Embryonic facial prominence (tissue), 1 donor: ENCODE results near the gene BFSP1.

Experiments used
- DNase-seq: peaks from one replicate; pipeline ENCODE4 v3.0.0-alpha.2; 2016; ENCODE audit errors: extremely low spot score

Gene BFSP1

GRCh38 chr20:17497821-17498580 is 33.2 kb downstream of the BFSP1 start:
- no peak for DNase-seq

DNA sequence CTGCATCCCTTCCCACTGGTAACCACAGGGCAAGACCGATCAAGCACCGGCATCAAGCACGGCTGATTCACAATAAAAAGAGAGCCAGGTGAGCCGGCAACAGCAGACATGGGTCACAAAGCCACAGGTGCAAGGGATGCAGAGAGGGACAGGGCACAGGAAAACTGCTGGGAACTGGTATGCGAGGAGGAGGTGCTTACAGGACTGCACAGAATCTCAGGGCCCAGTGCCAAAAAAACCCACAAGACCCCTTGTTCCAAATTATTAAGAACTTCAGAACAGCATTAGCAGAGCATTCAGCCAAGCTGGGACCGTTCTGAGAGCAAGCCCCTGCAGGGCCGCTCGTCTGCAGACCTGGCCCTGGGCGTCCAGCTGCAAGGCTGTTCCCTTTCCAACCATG is 35.4 kb downstream of the BFSP1 start:
- no peak for DNase-seq

GRCh38 chr20:17494201-17494600 is 37.0 kb downstream of the BFSP1 start:
- no peak for DNase-seq

- no peak for DNase-seq
These were observed 38.0 kb downstream of the BFSP1 start for GRCh38 chr20:17493173-17493572.

DNA sequence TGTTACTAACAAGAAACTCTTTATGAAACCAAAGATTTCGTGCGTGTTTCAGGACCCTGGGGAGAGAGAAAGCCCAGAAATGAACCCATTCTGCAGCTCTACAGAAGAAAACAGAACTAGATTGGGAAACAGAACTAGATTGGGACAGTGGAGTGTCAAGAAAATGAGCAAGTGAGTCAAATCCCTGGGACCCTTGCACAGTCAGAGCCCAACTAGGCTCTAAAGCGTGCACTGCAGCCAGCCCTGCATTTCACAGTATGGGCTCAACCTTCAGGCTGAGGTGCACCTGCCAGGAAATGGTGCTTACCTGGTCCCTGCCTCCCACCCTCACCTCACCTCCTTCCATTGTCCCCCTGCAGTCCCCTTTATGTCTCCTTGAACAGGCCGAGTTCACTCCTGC is 39.7 kb downstream of the BFSP1 start:
- DNase-seq, result no peak

GRCh38 chr20:17491041-17491440 is 40.1 kb downstream of the BFSP1 start:
- DNase-seq, result no peak

GRCh38 chr20:17490501-17490900 is 40.7 kb downstream of the BFSP1 start:
- no peak for DNase-seq

GRCh38 chr20:17488916-17489600 is 42.1 kb downstream of the BFSP1 start:
- DNase-seq, result no peak

- no peak for DNase-seq
These were observed 46.2 kb downstream of the BFSP1 start for GRCh38 chr20:17485017-17485416.

DNA sequence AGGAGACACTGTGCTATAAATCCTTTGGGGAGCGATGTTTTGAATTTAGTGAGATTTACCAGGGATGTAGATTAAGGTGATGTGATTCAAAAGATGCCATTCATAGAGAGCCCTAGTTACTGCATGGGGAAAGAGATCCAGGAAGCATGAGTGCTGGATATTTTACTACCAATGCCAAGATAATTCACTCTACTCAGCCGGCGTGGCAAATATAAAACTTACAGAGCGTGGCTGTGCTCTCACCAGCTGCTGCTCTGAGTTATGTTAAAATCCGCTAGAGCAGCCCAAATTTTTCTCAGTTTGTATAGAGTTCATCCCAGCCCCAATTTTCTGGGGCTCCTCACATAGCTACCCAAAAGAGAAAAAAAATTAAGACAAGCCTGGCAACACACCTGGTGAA is 48.6 kb downstream of the BFSP1 start:
- no peak for DNase-seq

GRCh38 chr20:17481661-17482060 is 49.5 kb downstream of the BFSP1 start:
- DNase-seq, result no peak

- DNase-seq, result no peak
These were observed 50.5 kb downstream of the BFSP1 start for GRCh38 chr20:17480696-17481095.

DNA sequence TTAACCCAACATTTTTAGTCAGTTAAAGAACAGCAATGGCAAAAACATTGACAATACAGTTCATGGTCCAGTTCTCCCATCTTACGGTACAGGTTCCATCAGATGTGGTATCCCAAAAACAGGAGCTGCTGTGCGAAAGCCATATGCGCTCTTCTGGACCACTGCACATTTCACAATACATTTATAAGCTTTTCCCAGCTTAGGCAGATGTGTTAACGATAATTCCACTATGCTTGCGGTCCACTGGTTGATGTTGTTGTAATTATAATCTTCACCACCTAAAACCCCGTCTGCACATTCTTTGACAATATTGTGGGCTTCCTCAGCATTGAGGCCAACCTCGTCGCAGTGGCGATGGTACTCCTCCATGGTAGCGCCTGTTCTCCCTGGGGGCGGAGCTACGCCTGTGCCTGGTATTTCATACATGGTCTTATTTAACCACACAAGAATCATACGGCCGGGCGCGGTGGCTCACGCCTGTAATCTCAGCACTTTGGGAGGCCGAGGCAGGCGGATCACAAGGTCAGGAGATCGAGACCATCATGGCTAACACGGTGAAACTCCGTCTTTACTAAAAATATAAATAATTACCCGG is 52.0 kb downstream of the BFSP1 start:
- no peak for DNase-seq

DNA sequence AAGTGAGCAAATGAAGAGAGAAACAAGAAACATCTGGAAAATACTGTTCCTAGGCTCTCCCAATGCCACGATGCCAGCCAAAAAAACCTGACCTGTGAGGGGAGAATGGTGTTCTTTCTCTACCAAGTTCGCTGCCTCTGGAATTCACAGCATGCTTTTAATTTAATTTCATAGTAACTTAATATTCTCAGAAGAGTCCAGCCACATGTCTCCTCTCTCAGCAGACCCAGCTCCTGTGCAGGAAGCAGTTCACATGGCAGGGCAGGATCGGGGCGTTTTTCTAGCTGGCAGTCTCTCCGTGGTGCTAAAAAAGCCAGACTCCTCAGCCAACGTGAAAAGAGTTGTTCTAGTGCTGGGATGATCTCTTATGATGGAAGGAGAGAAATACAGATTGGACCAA is 57.5 kb downstream of the BFSP1 start:
- peak; percentile 9 for DNase-seq

GRCh38 chr20:17471606-17472187 is 59.5 kb downstream of the BFSP1 start:
- no peak for DNase-seq

GRCh38 chr20:17470973-17471372 is 60.2 kb downstream of the BFSP1 start:
- no peak for DNase-seq

DNA sequence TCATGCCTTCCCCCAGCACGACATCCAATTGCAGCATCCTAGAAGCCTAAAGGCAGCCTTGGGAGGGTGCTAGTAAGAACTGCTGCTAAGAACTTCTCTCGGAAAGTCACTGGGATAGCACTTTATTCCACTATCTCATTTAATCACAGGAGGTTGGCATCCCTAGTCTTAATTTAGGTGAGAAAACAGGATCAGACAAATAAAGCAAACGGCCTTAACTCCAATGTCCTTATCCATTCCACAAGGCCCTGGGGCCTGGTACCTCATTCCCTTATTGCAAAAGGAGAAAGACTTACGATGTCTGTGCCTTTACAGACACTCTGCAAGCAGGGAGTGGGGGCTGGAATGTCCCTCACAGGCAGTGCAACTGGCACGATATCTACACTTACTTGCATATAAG is 60.7 kb downstream of the BFSP1 start:
- no peak for DNase-seq

DNA sequence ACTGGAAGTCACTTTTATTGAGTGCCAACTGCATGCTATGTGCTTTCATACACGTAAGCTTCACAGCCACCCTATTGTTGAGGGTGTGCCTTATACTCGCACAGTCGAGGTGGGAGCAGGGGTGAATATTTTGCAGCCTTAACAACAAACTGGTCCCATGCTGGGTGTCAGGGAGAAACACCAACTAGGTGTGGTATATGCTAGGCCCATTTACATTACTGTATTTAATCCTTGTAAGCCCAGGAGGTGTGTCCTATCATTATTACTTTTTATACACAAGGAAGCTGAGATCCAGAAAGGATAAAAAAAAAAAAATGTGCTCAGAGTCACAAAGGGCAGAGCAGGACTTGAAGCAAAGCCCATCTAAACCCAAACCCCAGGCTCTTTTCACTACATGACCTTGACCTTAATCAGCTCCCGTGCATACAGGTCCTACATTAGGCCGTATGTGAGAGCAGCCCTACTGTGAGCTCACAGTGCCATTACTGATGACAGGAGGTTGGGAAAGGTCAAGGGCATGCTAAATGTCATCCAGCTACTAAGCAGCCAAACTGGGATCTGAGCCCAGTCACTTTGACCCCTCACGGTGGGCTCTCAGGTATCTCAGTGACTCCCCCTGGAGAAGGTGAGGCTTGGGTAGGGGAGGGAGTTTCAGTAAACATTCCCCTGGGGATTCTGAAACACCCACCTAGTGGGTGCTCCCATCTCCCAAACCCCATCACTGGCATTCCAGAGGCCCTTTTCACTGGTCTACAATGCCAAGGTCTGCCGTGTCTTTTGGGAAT is 61.7 kb downstream of the BFSP1 start:
- no peak for DNase-seq

GRCh38 chr20:17468073-17468840 is 62.9 kb downstream of the BFSP1 start:
- no peak for DNase-seq

GRCh38 chr20:17467120-17467655 is 64.0 kb downstream of the BFSP1 start:
- no peak for DNase-seq

GRCh38 chr20:17466641-17467040 is 64.5 kb downstream of the BFSP1 start:
- no peak for DNase-seq
